HG02852 (cell line): ENCODE results near the gene COIL.
A peak's percentile ranks its signal among the peaks of the same experiment; 100 is the strongest.
"Not testable (repeated sequence)": the region's sequence is repeated elsewhere in the genome, so short reads cannot be mapped to it uniquely, and the experiment has no call there.

Experiments used
- ATAC-seq: cut with Tn5 transposase; IDR thresholded peaks from one replicate; pipeline ENCODE4 v1.9.1; 2021; ENCODE audit warnings: mild to moderate bottlenecking, moderate library complexity; ENCODE audit not compliant: unreplicated experiment

Gene COIL

DNA sequence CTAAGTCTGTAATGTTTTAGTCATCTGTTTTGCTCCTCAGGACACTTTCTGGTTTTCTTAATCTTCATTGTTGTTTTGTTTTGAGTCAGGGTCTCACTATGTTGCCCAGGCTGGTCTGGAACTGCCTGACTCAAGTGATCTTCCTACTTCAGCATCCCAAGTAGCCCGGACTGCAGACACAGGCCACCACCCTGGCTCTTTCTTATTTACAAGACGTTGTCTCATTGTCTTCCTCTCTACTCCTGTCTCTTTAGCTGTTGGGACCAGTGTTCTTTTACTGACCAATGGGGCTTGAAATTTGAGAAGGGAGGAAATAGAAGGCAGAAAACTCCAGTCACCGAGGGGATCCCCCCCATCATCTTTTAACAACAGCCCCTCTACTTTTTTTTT, 18.2 kb upstream of the COIL start:
- ATAC-seq, result no peak

DNA sequence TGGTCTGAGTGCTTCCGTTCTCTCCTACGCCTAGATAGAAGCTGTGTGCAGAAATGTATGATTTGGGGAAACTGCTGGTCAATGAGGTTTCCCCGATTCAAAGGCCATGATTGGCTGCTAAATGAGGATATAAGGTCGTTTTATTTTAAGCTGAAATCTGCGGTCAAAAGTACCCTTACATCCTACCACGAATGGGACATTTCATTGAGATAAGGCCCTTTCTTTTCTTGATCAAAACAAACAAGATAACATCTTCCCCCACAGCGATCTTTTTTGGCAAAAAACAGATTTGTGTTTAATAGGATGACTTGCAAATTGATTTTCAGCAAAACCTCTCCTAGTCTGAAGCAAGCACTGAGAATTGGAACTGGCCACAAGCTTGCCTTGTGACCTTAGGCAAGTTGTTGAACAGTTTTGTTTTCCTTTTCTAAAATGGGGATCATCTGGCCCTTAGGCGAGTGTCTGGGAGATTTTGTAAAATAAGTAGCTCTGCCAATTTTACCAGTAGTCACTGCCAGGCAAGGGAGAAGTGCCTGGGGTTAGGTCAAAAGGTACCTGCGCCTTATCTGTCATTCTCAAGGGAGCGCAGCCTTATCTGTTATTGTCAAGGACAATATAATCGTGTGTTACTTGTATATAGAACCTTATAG, 17.7 kb upstream of the COIL start:
- ATAC-seq, result no peak

DNA sequence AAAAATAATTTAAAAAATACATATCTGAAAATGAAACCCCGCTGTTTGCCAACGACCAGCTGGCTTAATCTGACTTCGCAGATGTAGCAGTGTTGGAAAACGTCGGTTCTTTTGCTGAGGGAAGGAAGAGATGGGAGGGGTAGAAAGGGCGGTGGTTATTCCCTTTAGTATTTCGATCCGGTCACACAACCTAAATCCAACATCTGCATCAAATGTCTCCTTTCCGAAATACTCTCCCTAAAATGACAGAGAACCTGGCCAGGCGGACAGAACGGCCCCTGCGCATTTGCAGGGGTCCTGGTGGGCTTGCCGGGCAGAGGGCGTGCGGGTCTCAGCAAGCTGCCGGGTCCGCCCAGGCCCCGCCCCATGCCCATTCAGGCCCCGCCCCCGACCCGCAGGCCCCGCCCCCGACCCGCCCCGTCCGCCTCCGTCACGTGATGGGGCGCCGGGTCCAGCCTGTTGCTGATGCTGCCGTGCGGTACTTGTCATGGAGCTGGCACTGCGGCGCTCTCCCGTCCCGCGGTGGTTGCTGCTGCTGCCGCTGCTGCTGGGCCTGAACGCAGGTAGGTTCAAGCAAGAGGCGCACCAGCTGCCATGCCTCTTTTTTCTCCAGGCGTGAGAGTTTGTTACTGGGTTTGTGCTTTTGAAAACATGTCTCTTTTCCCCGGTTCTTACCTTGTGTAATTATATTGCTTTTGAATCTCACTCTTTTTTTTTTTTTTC, 17.0 kb upstream of the COIL start, which contains the start of gene SCPEP1:
Gene SCPEP1 (plus strand): TSS at position 459 of the 723 bp plus-strand sequence. CDS start 29 bp downstream, at position 488.
- ATAC-seq, result peak; percentile 72

DNA sequence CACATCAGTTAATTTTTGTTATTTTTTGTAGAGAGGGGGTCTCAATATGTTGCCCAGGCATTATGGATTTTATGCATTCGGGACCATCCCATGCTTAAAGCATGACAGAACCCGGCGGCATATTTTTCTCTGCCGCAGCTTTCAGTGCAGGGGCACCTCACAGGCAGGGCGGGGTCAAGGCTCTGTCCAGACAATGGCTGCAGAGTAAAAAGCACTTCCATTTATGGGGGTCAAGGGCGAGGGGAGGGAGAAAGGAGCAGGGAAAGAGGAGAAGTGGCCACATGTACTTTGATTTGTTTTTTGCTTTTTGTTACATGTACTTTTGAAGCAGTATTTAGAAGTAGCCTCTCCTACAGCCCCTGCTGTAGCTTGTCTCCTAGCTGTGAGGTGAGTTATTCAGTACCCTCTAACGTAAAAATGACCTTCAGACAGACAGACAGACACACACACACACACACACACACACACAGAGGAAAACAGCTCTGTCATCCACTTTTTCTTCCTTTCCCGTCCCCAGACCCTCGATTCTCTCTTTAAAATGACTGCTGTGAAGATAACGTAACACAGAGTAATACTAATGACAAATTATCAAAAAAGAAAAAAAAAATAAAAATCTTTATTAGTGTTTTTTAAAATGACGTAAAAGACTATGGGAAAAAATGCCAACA, 16.2 kb upstream of the COIL start:
- no peak for ATAC-seq

DNA sequence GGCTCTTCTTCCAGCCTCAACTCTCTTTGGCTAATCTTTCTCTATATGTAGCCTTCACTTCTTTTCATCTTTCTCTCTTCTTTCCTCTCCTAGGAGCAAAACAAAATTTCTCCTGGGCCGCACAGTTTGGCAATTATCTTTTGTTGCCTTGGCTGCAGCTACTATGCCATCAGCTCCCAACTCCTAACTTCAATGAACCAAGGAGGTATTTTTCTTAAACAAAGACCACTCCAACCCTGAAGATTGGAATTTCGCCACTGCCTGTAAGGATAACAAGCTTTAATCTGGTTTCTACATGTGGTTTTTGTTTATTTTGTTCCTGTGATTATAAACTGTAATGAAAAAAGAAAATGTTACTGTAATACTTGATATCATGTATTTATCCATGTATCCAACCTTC, 14.8 kb upstream of the COIL start:
- no peak for ATAC-seq

DNA sequence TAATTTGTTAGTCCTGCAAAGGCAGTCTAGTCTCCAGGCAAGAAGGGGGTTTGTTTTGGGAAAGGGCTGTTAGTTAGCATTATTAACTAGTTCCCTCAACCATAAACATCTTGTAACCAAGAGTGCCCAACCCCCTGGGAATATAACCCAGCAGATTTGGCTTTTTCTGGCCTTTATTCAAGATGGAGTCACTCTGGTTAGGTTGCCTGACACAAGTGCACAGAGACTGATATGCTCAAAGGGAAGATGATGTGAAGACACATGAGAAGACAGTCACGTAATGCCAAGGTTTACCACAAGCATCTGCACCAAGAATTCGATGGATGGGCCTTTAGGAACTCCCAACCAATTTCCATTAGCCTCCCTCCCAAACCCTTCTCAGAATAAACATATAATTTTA, 13.2 kb upstream of the COIL start:
- ATAC-seq, result no peak

DNA sequence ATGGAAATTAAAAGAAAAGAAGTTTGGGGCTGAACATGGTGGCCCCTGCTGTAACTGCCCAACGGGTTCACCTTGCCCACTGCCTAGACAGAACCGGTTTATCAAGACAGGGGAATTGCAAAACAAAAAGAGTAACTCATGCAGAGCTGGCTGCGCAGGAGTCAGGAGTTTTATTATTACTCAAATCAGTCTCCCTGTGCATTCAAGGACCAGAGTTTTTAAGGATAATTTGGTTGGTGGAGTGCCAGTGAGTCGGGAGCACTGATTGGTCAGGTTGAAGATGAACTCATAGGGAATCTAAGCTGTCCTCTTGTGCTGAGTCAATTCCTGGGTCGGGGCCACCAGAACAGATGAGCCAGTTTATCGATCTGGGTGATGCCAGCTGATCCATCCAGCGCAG, 12.7 kb upstream of the COIL start:
- no peak for ATAC-seq

DNA sequence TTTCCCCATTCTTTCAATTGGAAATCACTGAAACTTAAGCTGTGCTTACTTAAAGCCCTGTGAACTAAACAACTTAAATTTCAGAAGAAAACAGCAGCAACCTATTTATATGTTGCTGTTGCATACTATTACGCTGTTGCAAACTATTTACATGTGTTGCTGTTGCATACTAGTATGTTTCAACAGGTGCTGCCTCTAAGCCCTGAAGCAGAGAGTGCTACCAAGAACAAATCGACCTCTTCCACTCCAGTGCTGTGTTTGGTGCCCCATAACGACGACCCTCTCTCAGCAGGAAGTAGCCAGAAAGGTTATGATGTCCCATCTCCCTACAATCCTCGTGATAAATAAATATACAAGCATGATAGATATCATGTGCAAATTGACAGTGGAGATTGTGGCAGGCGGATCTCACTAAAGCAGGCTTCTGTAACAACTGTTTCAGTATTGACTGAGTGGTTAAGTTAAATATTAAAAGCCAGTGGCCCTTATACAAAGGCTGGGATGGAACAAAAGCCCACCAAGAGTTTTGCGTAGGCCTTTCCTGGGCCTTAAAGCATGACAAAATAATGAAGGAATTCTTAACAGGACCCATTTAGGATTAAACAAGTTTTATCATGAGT, 11.4 kb upstream of the COIL start:
- ATAC-seq, result no peak

DNA sequence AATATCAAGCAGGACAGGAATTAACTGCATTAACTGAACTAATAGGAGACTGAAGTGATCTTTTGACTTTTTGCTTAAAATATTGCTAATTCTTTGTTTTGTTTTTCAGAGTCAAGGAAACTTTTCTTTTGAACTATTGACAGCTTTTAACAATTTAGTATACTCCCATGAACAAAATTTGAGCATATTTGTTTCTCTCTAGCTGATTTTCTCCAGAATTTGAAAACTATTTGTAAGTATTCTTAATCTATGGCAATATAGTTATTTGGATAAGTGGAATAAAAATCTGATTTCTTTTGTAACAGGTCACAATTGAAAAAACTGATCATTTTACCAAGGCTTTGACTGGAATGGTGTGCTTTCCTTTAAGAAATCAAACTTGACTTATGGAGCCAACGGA, 10.1 kb upstream of the COIL start:
- no peak for ATAC-seq

DNA sequence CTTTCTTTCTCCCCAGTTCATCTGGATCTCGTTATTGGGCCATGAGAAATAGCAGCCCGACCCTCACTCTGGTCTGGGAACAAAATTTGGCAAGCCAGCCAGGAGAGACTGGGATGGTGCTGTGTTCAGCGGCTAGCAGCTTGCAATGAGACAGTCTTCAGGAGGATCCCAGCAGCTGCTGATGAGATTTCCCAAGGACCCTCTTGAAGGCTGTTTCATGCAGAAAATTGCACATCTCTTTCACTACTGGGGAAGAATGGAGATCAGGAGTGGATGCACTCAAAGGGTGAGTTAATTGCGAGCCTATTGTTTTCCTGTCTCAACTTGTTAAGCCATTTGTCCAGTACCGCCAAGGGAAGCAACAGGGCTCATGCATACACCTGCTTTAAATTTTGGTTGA, 5.5 kb upstream of the COIL start:
- ATAC-seq, result no peak

DNA sequence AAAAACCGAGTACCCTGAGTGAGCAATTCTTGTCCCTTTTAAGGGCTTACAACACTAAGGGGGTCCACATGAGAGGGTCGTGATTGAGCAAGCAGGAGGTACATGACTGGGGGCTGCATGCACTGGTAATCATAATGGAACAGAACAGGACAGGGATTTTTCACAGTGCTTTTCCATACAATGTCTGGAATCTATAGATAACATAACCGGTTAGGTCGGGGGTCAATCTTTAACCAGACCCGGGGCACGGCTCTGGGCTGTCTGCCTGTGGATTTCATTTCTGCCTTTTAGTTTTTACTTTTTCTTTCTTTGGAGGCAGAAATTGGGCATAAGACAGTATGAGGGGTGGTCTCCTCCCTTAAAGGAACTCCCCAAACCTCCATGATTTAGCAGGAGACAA, 4.8 kb upstream of the COIL start:
- not testable (repeated sequence) for ATAC-seq

DNA sequence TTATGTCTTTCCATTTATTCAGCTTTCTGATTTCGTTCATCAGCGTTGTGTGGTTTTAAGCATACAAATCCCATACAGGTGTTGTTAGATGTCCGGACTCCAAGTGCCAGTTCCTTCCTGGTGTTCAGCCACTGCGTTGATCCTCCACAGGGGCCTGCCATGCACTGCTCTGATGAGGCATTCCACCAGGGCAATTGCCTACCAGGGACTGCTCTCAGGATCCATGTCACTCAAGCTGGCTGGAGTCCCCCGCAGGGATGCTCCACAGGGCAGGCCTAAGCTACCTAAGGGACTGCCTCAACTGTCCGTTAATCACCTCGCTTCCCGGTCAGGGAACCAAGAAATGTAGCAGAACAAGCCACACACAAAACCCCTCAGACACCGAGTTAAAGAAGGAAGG, 4.4 kb upstream of the COIL start:
- not testable (repeated sequence) for ATAC-seq

DNA sequence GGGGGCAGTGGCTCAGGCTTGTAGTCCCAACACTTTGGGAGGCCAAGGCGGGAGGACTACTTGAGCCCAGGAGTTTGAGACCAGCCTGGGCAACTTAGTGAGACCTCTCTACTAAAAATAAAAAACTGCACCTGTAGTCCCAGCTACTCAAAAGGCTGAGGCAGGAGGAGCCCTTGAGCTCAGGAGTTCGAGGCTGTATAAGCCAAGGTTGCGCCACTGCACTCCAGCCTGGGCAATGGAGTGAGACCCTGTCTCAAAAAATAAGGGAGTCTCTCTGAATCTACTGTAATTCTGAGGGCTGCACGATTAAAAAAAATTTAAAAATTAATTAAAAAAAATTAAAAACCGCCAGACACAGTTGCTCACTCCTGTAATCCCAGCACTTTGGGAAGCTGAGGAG, 3.9 kb downstream of the COIL start:
- ATAC-seq, result no peak

DNA sequence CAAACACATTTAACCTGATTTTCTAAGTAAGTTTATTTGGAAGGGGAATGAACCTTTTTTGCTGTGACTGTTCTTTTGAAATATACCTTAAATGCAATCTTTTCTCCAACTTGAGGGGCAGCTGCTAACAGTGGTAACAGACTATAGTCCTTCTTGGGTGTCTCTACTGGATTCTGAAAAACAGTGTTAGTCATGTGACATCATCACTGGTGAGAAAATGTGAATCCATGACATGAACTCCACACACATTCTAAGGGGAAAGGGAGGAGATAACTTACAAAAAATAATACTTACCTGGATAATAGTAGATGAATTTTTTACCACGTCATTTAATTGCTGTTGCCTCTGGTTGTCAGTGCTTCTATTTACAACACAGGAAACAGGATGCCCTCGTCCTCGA, 11.3 kb downstream of the COIL start:
- no peak for ATAC-seq

DNA sequence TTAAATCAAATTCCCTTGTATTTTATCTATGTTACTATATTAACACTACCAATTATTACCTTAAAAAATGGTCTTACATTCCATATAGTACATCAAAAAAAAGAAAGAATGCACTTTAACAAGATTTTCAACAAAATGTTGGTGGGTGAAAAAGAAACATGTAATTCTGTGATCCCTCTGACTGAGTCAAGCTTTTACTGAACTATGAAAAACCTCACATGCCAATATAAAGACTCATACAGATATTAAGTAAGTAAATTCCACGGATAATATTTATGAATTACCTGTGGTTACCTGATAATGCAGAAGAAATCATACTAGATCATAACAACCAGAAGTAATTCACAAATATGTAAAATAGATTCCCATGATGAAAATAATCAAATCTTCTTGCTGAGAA, 12.4 kb downstream of the COIL start:
- ATAC-seq, result no peak

DNA sequence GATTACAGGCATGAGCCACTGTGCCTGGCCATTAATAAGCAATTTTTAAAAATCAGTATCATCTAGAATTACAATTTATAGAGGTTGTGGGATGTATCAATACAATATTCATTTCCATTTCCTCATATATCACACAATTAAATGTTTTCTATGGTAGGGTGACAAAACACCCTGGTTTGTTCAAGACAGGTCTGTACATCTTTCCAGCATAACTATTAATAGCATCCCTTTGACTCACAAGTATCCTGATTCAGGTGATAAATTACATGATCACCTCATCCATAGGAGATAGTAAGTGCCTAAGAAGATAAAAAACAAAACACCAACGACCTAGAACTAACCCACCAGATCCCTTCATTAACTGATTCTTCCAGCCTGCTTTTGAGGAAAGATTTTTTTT, 13.1 kb downstream of the COIL start:
- no peak for ATAC-seq

DNA sequence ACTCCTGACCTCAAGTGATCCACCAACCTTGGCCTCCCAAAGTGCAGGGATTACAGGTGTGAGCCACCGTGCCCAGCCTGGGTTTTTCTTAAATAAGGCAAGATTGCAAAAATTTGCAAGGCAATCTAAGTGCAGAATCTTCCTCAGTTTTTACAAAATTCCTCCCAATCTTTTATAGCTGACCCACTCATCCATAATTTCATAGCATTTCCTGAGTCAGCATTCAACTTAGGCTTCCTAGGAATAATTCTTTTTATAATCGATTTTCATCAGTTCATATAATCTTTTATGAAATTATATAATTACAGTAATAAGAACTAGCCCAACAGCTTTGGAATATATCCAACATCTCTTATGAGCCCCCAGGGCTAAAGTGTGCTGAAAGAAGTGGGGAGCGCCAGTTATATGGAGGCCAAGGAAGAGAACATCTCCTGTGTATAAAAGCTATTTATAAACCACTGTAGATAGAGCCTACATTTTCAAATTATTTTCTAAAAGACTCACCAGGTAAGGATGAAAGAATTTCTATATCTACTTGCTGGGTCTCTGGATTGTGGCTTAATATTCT, 14.8 kb downstream of the COIL start:
- no peak for ATAC-seq

DNA sequence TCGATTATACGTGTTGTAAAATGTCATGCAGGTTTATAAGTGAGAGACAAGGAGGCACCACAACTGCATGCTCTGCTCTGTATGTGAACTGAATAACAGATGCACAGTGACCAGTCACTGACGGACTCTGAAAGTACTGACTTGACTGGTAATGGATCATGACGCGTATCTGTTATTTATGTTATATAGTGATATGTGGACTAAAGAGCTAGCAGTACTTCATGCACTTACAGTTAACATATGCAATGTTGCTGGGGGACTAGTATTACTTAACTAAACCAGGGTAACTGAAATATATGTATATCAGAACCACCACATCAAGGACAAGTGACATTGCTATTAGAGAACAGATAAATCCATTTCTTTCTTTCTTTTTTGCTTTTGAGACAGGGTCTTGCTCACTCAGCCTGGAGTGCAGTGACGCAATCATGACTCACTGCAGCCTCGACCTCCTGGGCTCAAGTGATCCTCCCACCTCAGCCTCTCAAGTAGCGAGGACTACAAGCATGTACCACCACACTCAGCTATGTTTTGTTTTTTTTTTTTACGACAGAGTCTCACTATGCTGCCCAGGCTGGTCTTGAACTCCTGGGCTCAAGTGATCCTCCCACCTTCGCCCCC, 17.2 kb downstream of the COIL start:
- ATAC-seq, result no peak

DNA sequence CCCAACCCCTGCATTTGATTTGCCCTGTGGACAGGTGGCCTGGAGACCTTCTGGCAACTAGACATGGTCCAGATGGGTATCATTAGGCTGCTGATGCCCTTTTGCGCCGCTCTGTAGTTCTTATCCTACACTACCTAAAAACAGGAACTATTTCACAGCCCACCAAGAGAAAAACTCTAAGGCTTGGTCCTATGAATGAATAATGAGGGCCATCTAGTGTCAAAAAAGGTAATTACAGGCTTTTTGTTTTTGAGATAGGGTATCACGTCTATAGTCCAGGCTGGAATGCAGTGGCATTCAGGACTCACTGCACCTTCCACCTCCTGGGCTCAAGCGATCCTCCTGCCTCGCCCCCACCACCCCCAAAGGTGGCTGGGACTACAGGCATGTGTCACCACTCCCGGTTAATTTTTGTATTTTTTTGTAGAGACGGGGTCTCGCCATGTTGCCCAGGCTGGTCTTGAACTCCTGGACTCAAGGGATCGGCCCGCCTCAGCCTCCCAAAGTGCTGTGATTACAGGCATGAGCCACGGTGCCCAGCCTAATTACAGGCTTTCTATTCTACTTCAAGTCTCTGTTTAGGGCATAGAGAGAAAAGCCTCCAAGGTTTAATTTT, 20.9 kb downstream of the COIL start:
- ATAC-seq, result no peak

DNA sequence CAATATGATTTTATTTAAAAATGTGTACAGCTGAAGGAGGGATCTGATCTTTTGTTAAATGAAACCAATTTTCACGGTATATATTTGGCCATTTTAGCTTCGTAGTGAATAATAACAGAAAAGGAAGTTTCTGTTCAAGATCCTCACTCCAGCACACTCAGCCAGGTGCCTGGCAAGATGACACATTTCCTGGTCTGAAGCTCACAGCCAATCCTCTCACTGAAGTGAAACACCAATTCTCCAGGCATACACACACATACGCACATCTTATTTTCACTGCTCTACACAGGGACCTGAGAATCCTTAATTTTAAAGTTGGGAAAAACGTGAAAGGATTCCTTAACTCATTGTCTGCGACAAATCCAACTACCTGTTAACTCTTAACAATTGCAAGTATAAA, 22.6 kb downstream of the COIL start:
- not testable (repeated sequence) for ATAC-seq

DNA sequence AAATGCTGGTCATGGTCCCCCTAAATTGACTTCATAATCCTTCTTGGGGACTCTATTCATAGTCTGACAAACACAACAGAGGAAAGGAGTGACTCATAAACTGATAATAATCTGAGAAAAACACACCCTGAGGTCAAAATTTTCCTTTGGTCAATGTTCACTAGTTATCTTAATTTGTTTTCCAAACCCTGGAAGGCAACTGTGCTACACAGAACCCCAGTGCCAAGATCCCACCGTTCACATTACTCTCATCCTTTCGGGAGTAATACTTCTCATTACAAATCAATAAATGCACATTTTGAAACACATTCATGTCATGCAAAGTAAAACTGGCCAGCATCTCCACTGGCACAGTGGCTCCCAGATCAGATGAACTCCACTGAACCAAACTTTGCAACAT, 23.2 kb downstream of the COIL start:
- ATAC-seq, result no peak
